ENCODE results near the gene TAF11.
"Not testable (repeated sequence)": the region's sequence is repeated elsewhere in the genome, so short reads cannot be mapped to it uniquely, and the experiment has no call there.

Gene TAF11

GRCh38 chr6:34860776-34861175 lies 27.1 kb downstream of the TAF11 start:
- DNase-seq: no peak

GRCh38 chr6:34859951-34860350 lies 27.9 kb downstream of the TAF11 start:
- DNase-seq: no peak

- DNase-seq: no peak
These were observed 29.2 kb downstream of the TAF11 start for GRCh38 chr6:34858681-34859080.

- no peak for DNase-seq
These were observed 32.4 kb downstream of the TAF11 start for GRCh38 chr6:34855463-34855862.

- no peak for DNase-seq
These were observed 35.3 kb downstream of the TAF11 start for GRCh38 chr6:34852406-34853085.

GRCh38 chr6:34851361-34851760 lies 36.5 kb downstream of the TAF11 start:
- no peak for DNase-seq

GRCh38 chr6:34849066-34849465 lies 38.8 kb downstream of the TAF11 start:
- DNase-seq: not testable (repeated sequence)

- DNase-seq: no peak
These were observed 48.0 kb downstream of the TAF11 start for GRCh38 chr6:34839666-34840352.

- no peak for DNase-seq
These were observed 50.3 kb downstream of the TAF11 start for GRCh38 chr6:34837528-34837927.

GRCh38 chr6:34836451-34836850 lies 51.4 kb downstream of the TAF11 start:
- no peak for DNase-seq

- DNase-seq: no peak
These were observed 51.8 kb downstream of the TAF11 start for GRCh38 chr6:34836008-34836407.

- no peak for DNase-seq
These were observed 52.9 kb downstream of the TAF11 start for GRCh38 chr6:34834789-34835518.

- DNase-seq: no peak
These were observed 54.9 kb downstream of the TAF11 start for GRCh38 chr6:34832942-34833341.

- no peak for DNase-seq
These were observed 58.7 kb downstream of the TAF11 start for GRCh38 chr6:34829137-34829536.
